Measurements from ENCODE around the gene ZNF487.

ZNF487 gene

GRCh38 chr10:43524434-43525247 is 87.7 kb downstream of the ZNF487 start:
- H3K4me3 ChIP-seq (ENCODE audit: low read depth, low read length), result no peak overlapping the region
- POLR2A ChIA-PET, result no interaction called here
- TF ChIP-seq CTCF (IDR thresholded peaks at IDR 0.05; ENCODE audit: insufficient read depth, low read length, missing control alignments), result no peak
- DNase-seq (ENCODE audit: low read depth, low spot score), result no peak
- CTCF ChIA-PET, result no interaction called here
